Fibroblast of skin of scalp (primary cell): Measurements from ENCODE around the gene TIMM17B.
A peak's percentile ranks its signal among the peaks of the same experiment; 100 is the strongest.
"Not testable (repeated sequence)": the region's sequence is repeated elsewhere in the genome, so short reads cannot be mapped to it uniquely, and the experiment has no call there.

Experiments used
- DNase-seq: peaks from one replicate; pipeline ENCODE4 v3.0.0-alpha.2; 2013

The TIMM17B gene

DNA sequence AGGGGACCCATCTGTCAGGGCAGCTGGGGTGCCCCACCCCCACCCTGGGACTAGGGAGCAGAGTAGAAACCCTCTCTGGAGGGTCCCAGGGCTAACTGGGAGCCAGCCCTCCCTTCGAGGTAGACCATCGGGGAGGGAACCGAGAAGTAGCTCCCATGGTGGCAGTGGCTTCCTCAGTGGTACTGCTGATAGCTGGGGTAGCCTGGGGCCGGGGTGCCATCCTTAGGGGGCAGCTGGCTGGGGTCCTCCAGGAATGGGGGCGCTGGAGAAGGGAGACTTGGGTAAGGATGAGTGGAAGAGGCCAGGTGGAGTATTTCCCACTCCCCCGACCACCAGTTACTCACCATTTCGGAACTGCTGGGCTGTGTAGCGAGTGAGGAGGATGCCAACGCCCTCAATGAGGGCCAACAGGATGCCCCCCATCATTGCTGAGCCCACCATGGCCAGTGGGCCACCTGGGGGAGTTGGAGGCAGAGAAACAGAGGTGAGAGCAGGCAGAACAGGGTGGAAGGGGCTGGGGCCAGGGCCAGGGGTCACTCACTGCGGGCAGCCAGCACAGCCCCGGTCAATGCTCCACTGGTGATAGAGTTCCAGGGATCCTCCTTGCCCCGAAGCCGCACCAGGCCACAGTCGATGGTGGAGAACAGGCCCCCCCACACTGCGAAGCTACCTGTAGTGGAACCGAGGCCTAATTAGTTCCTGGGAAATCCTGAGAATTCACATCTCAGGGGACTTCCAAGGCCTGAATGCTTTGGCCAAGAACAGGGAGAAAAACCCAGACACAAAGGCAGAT, 3.8 kb downstream of the TIMM17B start:
- no peak for DNase-seq

DNA sequence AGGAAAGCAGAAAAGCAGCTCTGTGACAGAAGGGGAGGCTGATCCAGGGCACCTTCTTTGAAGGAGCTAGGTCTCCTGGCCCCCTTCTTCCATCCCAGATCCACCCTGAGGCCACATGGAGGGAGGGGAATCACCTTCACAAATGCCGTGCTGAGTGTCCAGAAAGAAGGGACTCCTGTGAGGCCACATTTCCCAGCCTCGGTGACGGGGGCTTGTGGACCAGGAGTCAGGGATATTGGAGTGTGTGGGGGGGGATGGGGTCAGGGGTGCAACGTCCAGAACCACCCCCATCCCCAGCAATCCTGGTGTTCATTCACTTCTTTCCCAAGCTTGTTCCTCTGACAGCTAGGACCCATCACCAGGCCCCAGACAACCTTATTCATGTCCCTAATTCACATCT, 4.7 kb downstream of the TIMM17B start:
- DNase-seq: no peak

DNA sequence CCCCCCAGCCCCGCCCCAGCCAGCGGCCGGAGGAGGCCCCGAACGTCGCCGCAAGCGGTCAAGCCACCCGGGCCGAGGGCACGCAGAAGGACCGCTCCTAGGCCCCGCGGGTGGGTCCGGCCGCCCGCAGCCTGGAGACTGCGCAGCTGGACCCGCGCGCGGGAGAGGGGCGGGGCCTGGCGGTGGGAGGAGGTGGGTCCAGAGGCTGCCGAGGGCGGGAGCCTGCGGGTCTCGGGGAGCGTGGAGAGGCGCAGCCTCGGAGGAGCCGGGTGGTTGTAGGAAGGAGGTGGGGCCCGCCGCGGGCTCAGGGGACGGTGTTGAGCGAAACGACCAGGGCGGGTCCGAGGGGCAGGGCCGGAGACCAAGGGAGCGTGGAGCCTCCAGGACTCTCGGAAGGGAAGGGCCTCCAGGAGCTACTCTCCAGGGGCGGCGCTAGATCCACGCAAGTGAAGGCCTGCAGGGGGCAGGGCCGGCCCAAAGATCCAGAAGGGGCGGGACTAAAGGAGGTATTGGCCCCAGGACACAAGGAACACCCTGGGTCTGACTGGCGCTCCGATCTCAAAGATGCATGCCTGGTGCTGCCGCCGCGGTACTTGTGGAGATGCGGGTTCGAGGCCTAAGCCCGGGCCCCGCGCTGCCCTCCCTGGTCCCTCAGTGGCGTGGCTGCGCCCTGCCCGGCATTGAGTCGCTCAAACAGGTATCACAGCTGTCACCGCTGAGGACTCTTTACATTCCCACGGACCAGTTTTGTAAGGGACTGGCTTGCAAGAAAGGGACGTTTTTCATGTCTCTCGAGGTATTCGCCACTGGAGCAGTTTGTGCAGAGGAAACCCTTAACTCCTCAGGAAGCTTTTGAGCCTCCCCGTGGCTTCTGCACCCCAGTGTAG, 5.9 kb downstream of the TIMM17B start:
- peak; percentile 85 for DNase-seq

DNA sequence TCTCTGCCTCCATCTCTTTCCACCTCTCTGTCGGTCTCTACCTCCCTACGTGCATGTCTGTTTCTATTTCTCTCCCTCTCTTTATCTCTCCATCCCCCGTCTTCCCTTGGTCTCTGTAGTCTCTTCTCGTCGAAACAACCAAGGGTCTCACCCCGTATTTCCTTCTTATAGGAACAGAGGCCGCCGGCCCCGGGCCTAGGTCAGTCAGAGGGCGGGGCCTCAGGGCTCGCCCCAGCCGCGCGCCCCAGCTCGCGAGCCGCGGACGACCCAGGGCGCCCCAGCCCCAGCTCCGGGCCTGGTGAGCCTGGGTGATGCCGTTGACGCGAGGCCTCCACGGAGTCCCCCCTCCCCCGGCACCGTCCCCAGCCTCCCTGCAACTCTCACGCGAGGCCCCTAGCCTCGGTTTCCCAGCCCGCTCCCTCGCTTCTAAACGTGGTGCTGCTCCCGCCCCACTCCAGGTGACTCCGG, 6.6 kb downstream of the TIMM17B start:
- DNase-seq: no peak

DNA sequence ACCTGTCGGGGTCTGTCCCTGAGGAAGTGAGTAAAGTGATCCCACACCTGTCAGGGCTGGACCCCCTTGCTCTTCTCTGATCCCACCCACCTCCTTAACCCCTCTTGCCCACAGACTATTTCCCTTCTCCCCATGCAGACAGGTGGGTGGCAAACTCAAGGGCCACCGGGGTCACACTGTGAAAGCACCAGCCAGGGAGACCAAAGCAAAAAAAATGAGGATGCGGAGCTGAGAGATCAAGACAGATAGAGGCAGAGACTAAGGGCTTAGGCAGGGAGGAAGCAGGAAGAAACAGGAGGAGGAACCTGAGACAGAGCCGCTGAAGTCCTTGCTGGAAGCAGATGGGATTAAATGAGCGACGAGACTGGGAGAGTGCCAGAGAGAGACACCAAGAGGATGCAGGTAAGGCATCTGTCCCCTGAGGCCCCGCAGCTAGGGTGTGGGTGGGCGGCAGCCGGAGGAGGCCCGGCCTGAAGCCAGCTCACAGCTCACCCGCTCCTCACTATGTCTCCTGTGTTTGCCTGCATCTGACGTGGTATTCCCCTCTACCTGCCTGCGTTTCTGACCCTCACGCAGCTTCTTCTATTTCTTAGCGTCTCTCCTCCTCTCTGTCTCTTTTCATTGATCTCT, 7.2 kb downstream of the TIMM17B start:
- no peak for DNase-seq

DNA sequence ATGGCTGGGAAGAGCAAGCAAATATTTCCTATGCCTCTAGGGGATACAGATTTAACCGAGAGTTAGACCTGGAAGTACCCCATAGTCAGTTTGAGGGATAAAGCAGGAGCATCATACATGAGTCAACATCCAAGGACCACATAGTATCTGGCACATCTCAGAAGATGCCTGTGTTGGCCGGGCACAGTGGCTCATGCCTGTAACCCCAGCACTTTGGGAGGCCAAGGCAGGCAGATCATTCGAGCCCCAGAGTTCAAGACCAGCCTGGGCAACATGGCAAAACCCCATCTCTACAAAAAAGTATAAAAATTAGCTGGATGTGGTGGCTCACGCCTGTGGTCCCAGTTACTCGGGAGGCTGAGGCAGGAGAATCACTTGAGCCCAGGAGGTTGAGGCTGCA, 11.0 kb downstream of the TIMM17B start:
- DNase-seq: not testable (repeated sequence)

DNA sequence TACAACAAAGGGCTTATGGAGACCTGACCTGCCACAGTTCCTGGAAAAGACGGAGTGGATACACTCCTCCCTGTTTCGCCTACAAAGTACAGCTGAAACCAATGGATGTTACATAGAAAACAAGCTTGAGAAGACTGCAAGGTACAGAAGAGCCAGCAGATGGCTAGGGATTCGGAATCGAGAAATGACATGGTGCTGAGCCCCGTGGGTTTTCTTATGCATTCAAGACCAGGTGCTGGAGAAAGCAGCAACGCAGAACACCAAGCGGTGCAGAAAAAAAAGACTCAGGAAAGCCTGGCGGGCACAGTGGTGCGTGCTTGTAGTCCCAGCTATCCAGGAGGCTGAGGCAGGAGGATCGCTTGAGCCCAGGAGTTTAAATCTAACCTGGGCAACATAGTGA, 13.8 kb downstream of the TIMM17B start:
- DNase-seq: no peak

DNA sequence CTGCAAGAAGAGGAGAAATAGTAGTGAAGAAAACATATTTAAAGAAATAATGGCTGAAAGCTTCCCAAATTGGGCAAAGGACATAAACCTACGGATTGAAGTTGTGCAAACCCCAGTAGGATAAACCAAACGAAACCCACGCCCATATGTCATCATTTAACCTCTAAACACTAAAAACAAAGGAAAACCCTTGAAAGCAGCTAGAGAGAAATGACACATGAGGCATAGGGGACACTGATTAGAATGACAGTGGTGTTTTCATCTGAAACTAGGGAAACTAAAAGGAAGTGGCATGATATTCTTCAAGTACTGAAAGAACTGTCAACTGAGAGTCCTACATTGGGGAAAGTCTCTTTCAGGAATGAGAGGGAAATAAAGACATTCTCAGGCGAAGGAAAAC, 20.6 kb downstream of the TIMM17B start:
- not testable (repeated sequence) for DNase-seq

DNA sequence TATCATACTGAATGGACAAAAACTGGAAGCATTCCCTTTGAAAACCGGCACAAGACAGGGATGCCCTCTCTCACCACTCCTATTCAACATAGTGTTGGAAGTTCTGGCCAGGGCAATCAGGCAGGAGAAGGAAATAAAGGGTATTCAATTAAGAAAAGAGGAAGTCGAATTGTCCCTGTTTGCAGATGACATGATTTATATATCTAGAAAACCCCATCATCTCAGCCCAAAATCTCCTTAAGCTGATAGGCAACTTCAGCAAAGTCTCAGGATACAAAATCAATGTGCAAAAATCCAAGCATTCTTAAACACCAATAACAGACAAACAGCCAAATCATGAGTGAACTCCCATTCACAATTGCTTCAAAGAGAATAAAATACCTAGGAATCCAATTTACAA, 25.6 kb downstream of the TIMM17B start:
- not testable (repeated sequence) for DNase-seq

DNA sequence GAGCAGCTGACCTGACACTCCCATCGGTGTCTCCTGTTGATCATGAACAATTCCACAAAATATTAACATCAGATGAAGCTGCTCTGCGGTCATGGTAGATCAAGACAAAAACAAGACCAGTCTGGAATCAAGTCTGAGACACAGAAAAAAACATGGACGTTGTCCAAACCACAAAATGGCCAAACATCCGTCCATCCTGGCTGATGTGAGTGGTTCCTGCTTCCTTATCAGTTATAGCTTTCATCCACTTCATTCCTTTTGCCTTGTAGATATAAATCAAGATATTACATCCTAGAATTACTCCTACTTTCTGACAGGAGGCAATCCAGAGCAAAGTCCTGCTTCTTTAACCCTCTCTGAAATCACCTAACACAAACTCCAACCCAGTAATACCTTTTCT, 33.4 kb downstream of the TIMM17B start:
- DNase-seq: peak; percentile 23

DNA sequence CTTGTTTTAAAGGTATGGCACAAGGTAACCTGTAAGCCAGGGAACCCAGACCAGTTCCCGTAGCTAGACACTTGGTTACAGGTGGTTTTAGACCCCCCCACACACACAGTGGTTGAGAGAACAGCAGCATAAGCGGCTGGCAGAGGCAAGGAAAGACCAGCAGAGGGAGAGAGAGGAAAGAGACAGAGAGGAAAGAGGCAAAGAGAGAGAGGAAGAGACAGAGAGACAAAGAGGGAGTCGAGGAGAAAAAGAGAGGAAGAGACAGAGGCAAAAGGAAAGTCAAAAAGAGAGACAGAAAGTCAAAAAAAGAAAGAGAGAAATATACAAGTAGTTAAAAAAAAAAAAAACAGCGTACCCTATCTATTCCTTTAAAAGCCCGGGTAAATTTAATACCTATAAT, 42.7 kb downstream of the TIMM17B start:
- DNase-seq: no peak

DNA sequence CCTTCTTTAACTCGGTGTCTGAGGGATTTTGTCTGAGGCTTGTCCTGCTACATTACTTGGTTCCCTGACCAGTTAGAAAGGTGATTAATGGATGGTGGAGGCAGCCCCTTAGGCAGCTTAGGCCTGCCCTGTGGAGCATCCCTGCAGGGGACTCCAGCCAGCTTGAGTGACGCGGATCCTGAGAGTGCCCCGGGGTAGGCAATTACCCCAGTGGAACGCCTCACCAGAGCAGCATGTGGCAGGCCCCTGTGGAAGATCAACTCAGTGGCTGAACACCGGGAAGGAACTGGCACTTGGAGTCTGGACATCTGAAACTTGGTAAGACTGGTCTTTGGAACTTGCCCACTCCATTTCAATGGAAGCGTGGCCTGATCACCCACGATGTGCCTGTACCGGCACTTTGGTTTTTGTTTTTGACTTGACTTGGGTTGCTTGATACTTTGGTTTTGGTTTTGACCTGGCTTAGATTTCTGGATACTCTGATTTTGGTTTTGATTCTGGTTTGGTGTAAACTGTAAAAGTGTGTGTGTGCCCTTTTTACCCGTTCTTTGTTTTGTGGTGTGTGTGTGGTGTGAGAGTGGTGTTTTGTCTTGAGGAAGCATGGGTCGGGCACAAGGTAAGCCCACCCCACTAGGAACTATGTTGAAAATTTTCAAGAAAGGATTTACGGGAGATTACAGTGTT, 43.3 kb downstream of the TIMM17B start:
- not testable (repeated sequence) for DNase-seq

DNA sequence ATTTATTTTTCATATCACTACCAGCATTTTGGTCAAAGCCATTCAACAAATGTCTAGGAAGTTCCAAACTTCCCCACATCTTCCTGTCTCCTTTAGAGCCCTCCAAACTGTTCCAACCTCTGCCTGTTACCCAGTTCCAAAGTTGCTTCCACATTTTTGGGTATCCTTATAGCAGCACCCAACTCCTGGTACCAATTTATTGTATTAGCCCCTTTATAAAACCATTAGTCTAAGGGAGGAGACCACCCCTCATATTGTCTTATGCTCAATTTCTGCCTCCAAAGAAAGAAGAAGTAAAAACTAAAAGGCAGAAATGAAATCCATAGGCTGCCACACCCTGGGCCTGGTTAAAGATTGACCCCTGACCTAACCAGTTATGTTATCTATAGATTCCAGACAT, 44.1 kb downstream of the TIMM17B start:
- not testable (repeated sequence) for DNase-seq

DNA sequence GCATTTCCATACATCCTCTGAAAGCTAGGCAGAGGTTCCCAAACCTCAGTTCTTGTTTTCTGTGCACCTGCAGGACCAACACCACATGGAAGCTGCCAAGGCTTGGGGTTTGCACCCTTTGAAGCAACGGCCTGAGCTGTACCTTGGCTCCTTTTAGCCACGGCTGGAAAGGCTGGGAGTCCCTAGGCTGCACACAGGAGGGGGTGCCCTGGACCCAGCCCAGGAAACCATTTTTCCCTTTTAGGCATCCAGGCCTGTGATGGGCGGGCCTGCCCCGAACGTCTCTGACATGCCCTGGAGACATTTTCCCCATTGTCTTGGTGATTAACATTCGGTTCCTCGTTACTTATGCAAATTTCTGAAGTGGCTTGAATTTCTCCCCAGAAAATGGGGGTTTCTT, 44.7 kb downstream of the TIMM17B start:
- DNase-seq: no peak

DNA sequence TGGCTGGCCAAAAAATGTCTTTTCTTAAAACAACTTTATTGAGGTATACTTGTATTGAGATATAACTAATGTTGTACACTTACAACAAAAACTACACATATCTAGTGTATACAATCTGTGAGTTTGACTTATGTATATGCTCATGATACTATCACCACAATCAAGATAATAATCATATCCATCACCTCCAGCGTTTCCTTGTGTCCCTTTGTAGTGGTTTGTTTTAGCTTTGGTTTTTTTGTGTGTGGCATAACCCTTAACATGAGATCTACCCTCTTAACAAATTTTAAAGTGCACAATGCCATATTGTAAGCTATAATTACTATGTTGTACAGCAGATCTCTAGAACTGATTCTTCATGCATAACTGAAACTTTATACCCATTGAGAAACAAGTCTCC, 48.7 kb downstream of the TIMM17B start:
- DNase-seq: no peak
